GM18508 (cell line): ENCODE data around the gene ASTE1.
"Not testable (repeated sequence)": the region's sequence is repeated elsewhere in the genome, so short reads cannot be mapped to it uniquely, and the experiment has no call there.

Experiments
- ATAC-seq: cut with Tn5 transposase; IDR thresholded peaks from one replicate; pipeline ENCODE4 v1.9.1; 2021; ENCODE audit warnings: moderate number of reproducible peaks; ENCODE audit not compliant: insufficient read depth, unreplicated experiment

Gene ASTE1

GRCh38 chr3:131018970-131019369 lies 7.7 kb downstream of the ASTE1 start:
- ATAC-seq = no peak

DNA sequence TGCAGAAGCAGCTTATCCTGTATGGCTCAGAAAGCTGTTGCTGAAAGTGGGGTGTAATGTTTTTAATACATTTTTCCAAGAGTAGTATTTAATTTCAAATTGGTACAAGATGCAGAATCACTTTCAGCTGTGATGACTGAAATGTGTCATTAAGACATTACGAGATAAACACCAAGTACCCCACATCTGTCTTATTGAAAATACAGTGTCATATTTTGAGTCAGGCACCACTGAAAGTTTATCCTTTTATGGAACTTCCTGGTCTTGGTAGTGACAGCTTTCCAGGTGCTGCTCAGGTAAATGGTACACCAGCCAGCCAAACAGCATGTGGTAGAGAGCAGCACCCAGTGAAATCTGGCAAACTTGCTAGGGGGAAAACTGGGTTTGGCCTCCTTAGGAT lies 16.9 kb downstream of the ASTE1 start:
- ATAC-seq = no peak

- no peak for ATAC-seq
Measured at GRCh38 chr3:131008326-131008725, 18.3 kb downstream of the ASTE1 start.

GRCh38 chr3:131007782-131008181 lies 18.8 kb downstream of the ASTE1 start:
- no peak for ATAC-seq

GRCh38 chr3:131007256-131007655 lies 19.4 kb downstream of the ASTE1 start:
- no peak for ATAC-seq

DNA sequence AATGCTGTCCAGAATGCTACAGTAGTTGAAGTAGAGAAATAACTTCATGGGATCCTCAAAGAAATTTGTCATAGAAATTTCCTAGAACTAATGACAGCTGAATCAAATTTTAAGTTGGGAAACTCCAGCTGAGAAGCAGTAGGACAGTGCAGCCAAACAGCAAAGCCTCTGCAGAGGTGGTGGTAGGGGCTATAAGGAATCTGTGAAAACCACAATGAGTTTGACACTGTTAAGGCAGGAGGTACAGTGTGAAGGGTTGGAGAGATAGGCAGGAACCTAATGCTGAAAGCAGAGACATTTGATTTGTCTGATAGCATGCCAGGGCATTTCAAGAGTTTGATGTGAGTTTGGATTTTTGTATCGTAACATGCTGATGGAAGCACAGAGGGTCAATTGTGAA lies 22.0 kb downstream of the ASTE1 start:
- ATAC-seq = no peak

DNA sequence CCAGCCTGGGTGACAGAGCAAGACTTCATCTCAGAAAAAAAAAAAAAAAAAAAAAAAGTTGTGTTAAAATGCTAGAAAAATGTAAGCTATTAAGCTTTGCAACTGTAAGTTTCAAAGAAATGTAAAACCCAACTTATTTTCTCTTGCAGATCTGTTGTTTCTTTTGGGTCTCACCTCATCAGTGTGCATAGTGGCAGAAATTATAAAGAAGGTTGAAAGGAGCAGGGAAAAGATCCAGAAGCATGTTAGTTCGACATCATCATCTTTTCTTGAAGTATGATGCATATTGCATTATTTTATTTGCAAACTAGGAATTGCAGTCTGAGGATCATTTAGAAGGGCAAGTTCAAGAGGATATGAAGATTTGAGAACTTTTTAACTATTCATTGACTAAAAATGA lies 25.6 kb downstream of the ASTE1 start:
- ATAC-seq = no peak

GRCh38 chr3:130997289-130997688 lies 29.3 kb downstream of the ASTE1 start:
- no peak for ATAC-seq

- no peak for ATAC-seq
Measured at GRCh38 chr3:130992344-130992743, 34.3 kb downstream of the ASTE1 start.

GRCh38 chr3:130991126-130991525 lies 35.5 kb downstream of the ASTE1 start:
- ATAC-seq = no peak

DNA sequence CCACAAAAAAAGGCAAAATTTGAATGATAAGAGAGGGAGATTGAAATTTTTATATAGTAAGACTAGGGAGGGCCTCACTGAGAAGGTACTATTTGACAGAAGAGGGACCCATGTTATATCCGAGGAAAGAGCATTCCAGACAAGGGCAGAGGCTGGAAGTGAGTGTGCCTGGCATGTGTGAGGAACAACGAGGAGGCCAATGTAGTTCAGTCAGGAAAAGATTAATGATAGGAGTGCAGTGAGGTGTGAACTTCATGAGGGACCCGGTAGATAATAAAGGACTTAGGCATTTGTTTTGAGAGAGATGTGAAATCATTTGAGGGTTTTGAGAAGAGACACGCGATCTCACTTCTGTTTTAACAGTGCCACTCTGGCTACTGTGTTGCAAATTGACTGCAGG lies 36.3 kb downstream of the ASTE1 start:
- ATAC-seq = no peak

DNA sequence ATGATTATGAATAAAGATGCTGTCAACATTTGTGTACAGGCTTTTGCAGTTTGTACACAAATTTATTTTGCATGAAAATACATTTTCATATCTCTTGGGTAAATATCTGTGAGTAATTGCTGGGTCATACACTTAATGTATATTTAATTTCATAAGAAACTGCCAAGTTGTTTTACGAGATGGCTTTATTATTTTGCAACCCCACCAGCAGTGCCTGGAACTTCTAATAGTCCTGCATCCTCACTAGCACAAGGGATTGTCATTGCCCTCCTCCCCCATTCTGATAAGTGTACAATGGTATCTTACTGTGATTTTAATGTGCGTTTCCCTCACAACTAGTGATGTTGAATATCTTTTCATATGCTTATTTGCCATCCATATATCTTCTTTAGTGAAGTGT lies 45.2 kb downstream of the ASTE1 start:
- no peak for ATAC-seq

DNA sequence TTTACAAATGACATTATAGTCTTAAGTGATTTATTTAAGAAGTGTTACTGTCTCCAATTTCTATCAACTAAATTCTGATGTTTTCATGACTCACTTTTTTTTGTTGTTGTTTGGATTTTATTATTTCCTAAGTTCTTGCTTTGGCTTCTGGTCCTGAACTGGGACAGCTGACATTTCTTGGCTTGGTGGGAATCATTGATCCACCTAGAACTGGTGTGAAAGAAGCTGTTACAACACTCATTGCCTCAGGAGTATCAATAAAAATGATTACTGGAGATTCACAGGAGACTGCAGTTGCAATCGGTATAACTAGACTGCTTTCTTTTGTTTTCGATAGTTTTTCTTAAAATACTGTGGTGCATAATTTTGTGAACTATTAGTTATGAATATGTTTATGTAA lies 47.5 kb downstream of the ASTE1 start:
- no peak for ATAC-seq

DNA sequence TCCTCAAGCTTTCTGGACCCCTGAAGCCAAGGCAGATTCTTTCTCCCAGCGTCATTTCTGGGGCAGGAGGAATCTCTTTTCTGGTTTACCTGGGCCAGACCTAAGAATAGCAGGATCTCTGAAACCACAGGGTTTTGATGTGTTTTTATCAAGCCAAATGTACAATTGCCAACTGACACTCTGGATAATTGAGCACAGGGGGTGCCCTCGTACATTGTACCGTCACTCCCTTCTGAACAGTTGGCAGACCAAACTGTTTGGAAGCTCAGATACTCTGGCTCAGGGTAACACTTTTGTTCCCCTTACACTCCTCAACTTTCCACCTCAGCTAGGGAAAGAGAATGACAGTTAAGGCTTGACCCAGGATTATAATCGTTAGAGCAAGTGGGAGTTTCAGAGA lies 49.9 kb downstream of the ASTE1 start:
- ATAC-seq = no peak

GRCh38 chr3:130975251-130975650 lies 51.4 kb downstream of the ASTE1 start:
- no peak for ATAC-seq

DNA sequence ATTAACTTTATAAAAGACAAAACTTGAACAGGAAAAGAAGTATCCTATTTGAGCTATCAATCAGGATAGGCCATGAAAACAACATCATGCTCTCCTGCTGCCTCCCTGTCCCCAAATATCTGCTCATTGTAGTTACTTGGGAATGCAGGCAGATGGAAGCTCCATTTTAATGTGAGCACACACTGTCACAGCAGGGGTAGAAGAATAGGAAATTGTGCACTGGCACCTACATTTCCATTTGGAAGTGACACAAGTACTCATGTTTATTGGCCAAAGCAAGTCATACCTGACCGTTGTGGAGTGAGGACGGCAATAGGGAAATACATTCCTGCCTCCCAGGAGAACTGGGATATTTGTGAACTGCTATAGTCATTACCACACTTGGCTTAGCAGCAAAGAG lies 52.4 kb downstream of the ASTE1 start:
- ATAC-seq = no peak

GRCh38 chr3:130973406-130973805 lies 53.2 kb downstream of the ASTE1 start:
- no peak for ATAC-seq

- ATAC-seq = not testable (repeated sequence)
Measured at GRCh38 chr3:130972592-130972991, 54.0 kb downstream of the ASTE1 start.

DNA sequence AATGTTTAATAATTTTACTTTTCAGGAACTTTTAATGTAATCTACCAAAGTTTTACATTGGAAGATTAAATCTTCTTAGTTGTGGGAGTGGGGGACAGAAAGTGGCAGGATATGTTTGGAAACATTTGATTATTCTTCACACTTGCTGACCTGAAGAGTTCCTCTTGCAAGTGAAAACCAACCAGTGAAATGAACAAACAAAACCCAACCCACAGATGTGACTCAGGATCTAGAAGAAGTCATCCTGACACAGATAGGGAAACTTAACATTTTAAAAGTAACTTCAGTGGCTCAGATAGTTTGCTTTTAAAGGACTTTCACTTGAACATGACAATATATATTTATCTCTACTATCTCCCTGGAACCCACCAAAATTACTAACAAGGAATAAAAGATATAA lies 55.4 kb downstream of the ASTE1 start:
- ATAC-seq = no peak

DNA sequence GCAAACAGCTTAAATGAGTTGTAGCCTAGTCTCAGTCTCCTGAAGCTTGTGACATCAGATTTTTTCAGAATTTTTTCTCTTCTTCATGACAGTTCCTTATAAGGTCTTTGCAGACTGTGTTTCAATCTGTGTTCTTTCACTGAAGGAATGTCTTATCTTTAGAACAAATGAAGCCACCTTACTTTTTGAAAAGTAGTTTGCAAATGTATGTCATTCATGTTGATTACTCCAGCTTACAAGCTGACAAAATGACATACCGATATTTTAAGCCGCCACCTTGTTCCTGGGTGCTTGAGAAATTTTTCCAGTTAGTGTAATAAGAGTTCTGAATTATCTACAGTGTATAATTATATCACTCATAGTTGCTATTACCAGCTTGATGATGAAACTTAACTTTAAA lies 57.0 kb downstream of the ASTE1 start:
- ATAC-seq = no peak

GRCh38 chr3:130968221-130968620 lies 58.4 kb downstream of the ASTE1 start:
- ATAC-seq = no peak

GRCh38 chr3:130967281-130967680 lies 59.3 kb downstream of the ASTE1 start:
- ATAC-seq = no peak

DNA sequence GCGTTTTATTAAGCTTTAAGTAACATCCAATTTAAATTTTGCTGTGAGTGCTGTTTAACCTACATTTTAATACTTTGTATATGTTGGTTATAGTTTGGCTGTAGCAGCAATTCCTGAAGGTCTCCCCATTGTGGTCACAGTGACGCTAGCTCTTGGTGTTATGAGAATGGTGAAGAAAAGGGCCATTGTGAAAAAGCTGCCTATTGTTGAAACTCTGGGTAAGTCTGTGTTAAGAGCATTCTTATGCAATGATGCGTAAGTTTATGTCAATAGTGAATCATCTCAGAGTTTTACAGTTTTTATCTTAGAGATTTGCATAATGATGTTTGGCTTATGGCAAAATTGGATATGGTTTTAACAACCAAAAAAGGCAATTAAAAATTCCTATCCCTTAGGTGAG lies 62.7 kb downstream of the ASTE1 start:
- ATAC-seq = no peak
